ENCODE data around the gene SMIM33.
A peak's percentile ranks its signal among the peaks of the same experiment; 100 is the strongest.
"Not testable (repeated sequence)": the region's sequence is repeated elsewhere in the genome, so short reads cannot be mapped to it uniquely, and the experiment has no call there.

SMIM33 gene

GRCh38 chr5:139482050-139482889, 11.5 kb downstream of the SMIM33 start, which contains the start of gene STING1:
STING1 (minus strand) TSS chr5:139482758; CDS start chr5:139481704, 1,054 bp downstream.
- no peak for DNase-seq (ENCODE audit: low read depth)

DNA sequence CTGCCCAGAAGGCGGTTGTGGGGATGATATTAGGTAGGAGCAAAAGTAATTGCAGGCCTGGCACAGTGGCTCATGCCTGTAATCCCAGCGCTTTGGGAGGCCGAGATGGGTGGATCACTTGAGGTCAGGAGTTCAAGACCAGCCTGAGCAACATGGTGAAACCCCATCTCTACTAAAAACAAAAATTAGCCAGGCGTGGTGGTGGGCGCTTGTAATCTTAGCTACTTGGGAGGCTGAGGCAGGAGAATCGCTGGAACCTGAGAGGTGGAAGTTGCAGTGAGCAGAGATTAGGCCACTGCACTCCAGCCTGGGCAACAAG, 12.0 kb downstream of the SMIM33 start:
- not testable (repeated sequence) for DNase-seq (ENCODE audit: low read depth)

GRCh38 chr5:139486201-139486600, 15.4 kb downstream of the SMIM33 start:
- DNase-seq (ENCODE audit: low read depth): no peak

- no peak for DNase-seq (ENCODE audit: low read depth)
Observed at GRCh38 chr5:139488260-139488659, 17.5 kb downstream of the SMIM33 start.

DNA sequence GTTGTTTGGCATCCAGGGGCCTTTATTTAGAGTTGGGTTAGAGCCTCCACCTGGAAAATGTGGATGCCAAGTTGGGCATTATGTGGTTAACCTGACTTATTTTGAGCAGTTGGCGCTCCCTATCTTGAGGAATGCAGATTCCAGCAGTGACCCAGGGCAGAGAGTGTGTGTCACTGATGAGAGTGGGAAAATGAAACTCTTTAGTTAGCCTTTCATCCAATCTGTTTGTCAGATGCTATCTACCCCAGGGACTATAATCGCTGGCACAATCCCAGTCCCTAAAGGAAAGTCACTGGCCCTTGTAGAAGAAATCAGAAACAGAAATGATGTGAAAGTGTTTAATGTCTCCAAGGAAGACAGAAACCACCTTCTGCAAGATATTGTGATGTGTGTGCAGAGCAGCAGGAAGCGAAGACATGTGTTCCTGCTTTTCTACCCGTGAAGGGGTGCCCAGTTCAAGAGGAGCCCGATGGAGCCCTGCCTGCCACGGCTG, 21.9 kb downstream of the SMIM33 start:
- DNase-seq (ENCODE audit: low read depth): no peak

DNA sequence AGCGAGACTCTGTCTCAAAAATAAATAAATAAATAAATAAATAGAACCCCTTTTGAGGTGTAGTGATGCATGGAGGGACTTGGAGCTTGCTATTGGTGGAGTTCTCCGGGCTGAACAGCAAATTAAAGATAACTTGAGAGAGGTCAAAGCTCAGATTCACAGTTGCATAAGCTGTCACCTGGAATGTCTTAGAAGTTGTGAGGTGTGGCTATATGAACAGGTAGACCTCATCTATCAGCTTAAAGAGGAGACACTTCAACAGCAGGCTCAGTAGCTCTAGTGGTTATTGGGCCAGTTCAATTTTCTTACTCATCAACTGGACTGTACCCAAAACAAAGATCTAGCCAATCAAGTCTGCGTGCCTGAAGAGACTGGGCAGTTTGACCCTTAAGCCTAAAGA, 23.5 kb downstream of the SMIM33 start:
- no peak for DNase-seq (ENCODE audit: low read depth)

DNA sequence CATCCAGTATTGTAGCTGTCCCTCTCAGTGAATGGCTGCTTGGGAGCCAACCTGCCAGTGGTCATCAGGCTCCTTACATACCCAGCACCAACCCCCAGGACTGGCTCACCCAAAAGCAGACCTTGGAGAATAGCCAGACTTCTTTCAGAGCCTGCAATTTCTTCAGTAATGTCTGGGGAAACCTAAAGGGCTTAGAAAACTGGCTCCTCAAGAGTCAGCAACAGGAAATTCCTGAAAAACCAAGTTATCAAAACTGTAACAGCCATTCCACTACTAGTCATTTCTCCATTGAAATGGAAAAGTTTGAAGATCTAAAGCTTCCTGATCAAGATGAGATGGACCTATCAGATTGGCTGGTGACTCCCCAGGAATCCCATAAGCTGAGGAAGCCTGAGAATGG, 24.0 kb downstream of the SMIM33 start:
- DNase-seq (ENCODE audit: low read depth): no peak

GRCh38 chr5:139495638-139496435, 25.0 kb downstream of the SMIM33 start:
- DNase-seq (ENCODE audit: low read depth): no peak

DNA sequence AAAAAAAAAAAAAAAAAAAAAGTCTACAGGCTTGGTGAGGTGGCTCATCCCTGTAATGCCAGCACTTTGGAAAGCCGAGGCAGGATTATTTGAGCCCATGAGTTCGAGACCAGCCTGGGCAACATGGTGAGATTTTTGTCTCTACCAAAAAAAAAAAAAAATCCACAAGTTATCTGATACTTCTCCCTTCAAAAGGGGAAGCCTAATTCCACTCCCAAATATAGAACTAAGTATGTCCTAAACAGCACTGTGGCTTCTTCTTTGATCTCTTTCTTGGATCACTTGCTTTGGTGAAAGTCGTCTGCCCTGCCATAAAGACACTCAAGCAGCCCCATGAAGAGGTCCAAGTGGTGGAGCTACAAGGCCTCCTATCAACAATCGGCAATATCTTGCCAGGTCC, 30.6 kb downstream of the SMIM33 start:
- DNase-seq (ENCODE audit: low read depth): no peak

- not testable (repeated sequence) for DNase-seq (ENCODE audit: low read depth)
Observed at GRCh38 chr5:139503036-139503817, 32.4 kb downstream of the SMIM33 start.

GRCh38 chr5:139503879-139504278, 33.1 kb downstream of the SMIM33 start:
- not testable (repeated sequence) for DNase-seq (ENCODE audit: low read depth)

- not testable (repeated sequence) for DNase-seq (ENCODE audit: low read depth)
Observed at GRCh38 chr5:139504722-139505121, 33.9 kb downstream of the SMIM33 start.

GRCh38 chr5:139512786-139513390, 42.1 kb downstream of the SMIM33 start:
- DNase-seq (ENCODE audit: low read depth): no peak

DNA sequence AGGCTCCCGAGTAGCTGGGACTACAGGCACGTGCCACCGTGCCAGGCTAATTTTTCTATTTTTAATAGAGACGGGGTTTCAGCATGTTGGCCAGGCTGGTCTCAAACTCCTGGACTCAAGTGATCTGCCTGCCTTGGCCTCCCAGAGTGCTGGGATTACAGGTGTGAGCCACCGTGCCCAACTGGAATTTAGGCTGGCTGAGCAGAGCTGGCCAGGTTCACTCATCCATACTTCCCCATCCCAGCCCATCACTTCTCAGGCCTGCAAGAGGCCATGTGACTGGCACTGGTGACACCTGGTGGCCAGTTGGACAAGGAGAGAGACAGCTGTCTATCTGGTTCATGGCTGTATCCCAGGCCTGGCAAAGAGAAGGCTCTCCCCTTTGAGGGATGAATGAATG, 42.6 kb downstream of the SMIM33 start:
- peak; percentile 21 for DNase-seq (ENCODE audit: low read depth)

- DNase-seq (ENCODE audit: low read depth): no peak
Observed at GRCh38 chr5:139513852-139514485, 43.2 kb downstream of the SMIM33 start.

DNA sequence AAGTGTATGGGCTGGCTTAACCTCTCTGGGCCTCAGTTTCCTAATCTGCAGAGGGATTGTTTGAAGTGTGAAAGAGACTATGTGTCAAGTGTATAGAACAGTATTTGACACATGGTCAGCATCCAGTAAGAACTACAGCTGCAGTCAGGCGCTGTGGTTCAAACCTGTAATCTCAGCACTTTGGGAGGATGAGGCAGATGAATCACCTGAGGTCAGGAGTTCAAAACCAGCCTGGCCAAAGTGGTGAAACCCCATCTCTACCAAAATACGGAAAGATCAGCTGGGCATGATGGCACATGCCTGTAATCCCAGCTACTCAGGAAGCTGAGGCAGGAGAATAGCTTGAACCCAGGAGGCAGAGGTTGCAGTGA, 43.7 kb downstream of the SMIM33 start:
- no peak for DNase-seq (ENCODE audit: low read depth)

DNA sequence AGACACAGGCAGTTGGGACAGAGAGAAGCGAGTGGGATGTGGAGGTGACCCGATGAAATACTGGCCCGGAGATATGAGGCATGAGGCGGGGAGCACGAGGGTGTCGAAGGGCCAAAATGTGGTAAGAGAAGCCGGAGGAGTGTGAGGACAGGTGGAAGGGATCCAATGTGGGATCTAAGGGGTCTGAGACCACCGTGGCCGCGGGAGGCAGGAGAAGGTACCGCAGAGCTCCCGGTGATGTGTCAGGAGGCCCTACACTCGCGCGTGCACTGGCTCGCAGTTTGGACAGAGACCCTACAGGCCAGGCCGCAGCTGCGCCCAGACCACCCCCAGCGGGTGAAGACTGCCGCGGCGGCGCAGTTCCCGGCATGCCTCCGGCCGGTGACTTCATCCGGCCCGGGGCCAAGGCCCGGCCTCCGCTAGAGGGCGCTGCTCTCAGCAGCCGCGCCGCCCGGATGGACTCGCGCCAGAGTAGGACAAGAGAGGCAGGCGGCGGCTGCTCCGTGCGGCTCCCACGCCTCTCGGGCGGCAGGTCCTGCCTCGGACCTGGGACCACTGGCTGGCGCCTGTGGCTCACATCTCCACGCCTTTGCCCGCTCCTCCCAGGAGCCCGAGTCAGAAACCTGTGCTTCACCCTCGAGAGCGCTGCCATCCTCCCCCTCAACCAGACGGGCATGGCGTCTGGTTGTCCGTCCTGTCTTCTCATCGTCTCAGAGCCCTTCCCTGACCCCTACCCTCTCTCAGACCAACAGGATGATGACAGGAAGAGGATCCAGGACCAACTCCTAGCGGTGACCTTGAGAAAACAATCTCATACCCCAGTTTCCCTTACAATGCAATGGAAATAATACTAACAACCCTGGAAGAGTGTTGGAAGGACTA, 47.1 kb downstream of the SMIM33 start:
- DNase-seq (ENCODE audit: low read depth): peak; percentile 94

Data from stimulated activated CD8-positive, alpha-beta memory T cell treated with anti-CD3 and anti-CD28 coated beads, Interleukin-15, amount 100 ng/mL, for 24 hours (primary cell).